Mucosa of rectum (tissue), 2 donors: ENCODE measurements around the gene ITM2A.
A peak's percentile ranks its signal among the peaks of the same experiment; 100 is the strongest.

Source experiments
- H3K27ac ChIP-seq, 2 donors: one replicate each; pipeline ENCODE4 v1.7.0; 2013; ENCODE audit warnings: inconsistent platforms in 2 of 2, low read depth in 2 of 2, low read length in 2 of 2
- H3K27me3 ChIP-seq, 2 donors: one replicate each; pipeline ENCODE4 v1.7.0; 2013; ENCODE audit warnings: low read length in 2 of 2; ENCODE audit not compliant: control insufficient read depth in 2 of 2, insufficient read depth in 2 of 2
- H3K36me3 ChIP-seq, 2 donors: one replicate each; pipeline ENCODE4 v1.7.0; 2013; ENCODE audit warnings: low read length in 2 of 2; ENCODE audit not compliant: control insufficient read depth in 2 of 2, insufficient read depth in 2 of 2
- H3K4me1 ChIP-seq, 2 donors: one replicate each; pipeline ENCODE4 v1.7.0; 2013; ENCODE audit warnings: low read length in 2 of 2, mild to moderate bottlenecking in 1 of 2; ENCODE audit not compliant: control insufficient read depth in 2 of 2, insufficient read depth in 2 of 2
- H3K4me3 ChIP-seq, 2 donors: one replicate each; pipeline ENCODE4 v1.7.0; 2013; ENCODE audit warnings: low read length in 2 of 2
- H3K9ac ChIP-seq, 2 donors: one replicate each; pipeline ENCODE4 v1.7.0; 2013; ENCODE audit warnings: low read length in 2 of 2, low read depth in 1 of 2, mild to moderate bottlenecking in 1 of 2
- H3K9me3 ChIP-seq, 2 donors: one replicate each; pipeline ENCODE4 v1.7.0; 2013; ENCODE audit warnings: low read length in 2 of 2; ENCODE audit not compliant: control insufficient read depth in 2 of 2
- donor health status: healthy.
- donor health status: Normal muscosa, but diverticular disease.

ITM2A gene

DNA sequence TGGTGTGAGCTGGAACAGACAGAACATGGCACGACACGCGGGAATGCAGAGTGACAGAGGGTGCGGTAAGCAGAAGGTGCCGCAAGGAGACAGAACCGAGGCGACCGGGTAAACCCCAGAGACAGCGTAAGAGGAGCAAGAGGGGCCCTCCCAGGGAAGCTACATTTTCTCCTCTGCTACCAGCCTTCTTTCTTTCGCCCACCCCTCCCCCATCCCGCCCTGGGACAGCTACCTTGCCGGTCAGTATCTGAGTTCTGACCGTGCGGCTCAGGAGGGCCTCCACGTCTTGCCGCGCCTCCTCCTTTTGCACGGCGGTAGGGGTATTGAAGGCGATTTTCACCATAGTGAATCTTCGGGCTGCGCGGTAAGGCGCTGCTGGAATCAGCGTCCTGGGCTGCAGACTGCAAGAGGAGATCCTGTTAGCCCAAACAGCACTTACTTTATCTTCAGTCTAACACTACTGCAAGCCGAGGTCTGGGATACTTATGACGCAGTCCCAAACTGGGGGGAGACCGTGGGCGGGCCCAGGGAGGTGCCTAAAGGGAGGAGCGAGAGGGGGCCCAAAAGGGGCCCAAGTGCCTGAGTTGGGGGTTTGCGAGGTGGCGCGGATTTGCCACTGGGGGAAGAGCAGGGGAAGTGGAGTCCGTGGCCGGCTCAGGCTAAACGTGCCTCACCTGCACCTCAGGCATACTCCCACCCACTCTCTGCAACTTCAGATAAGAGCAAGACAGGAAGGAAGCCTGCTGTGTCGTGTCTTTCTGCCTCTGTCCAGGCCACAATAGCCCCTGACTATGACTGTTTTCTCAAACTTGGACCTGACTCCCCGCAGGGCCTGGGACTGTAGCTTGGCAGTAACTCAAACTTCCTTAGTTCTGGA, at the start of gene ITM2A:
Gene ITM2A, minus strand, starts transcription at position 462 of the 877 bp plus-strand sequence. Its CDS starts 119 bp downstream, at position 343.
- peaks cover 0 to 2% of the 10 kb centered on the region in 2 donors for H3K27me3 ChIP-seq
- H3K36me3 ChIP-seq: no peaks in the 10 kb centered on the region
- no peaks in the 10 kb centered on the region for H3K9me3 ChIP-seq
- peak within 1 kb of the TSS; percentile 29 to 53 for H3K9ac ChIP-seq
- no peaks in the 10 kb centered on the region for H3K4me1 ChIP-seq
- peak within 1 kb of the TSS; percentile 21 to 23 for H3K27ac ChIP-seq
- H3K4me3 ChIP-seq: peak within 1 kb of the TSS; percentile 59 to 72

DNA sequence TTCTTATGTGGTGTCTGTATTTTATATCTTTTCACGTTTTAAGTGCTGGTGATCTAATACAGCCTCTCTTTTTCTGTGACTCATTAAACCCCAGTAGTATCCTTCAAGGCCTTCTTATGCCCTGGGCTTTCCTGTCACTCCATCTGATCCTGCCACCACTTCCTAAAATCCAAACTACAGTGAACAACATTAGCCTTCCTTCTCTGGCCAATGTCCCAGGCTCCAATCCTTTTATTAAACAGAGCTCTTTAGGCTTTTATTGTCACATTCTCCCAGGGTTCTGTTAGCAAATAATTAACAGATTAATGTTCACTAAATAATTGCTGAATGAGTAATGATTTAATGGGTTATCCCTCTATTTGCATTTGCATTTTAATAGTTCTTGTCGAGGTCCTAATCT, 47.9 kb upstream of the ITM2A start:
- no peaks in the 10 kb centered on the region for H3K9me3 ChIP-seq
- H3K27me3 ChIP-seq: no peaks in the 10 kb centered on the region
- H3K9ac ChIP-seq: no peak overlapping the region
- no peak overlapping the region for H3K4me3 ChIP-seq
- no peak overlapping the region for H3K27ac ChIP-seq
- no peaks in the 10 kb centered on the region for H3K4me1 ChIP-seq
- H3K36me3 ChIP-seq: no peaks in the 10 kb centered on the region

DNA sequence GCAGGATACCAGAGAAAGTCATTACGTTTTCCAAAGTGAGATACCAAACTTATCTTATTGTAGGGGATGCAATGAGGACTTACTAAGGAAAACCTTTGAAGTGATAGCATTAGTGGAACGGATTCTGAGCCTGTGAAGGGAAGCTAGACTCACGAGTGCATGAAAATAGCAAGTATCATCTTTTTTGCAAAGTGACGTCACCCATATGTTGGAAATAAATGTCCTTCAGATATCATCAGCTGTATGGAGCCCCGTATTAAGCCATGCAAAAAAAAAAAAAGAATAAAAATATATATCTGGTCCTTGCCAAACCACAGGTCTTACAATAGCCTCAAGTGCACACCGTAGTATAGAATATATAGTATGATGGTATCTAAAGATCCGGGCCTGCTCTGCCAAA, 46.8 kb upstream of the ITM2A start:
- Histone ChIP-seq H3K27me3 (no peaks in the 10 kb centered on the region), H3K4me1 (no peaks in the 10 kb centered on the region), H3K9me3 (no peaks in the 10 kb centered on the region), H3K36me3 (no peaks in the 10 kb centered on the region), H3K9ac (no peak overlapping the region), H3K4me3 (no peak overlapping the region), H3K27ac (no peak overlapping the region)

GRCh38 chrX:79412972-79413371, 45.8 kb upstream of the ITM2A start:
- Histone ChIP-seq H3K4me1 (no peaks in the 10 kb centered on the region), H3K4me3 (no peak overlapping the region), H3K9me3 (no peaks in the 10 kb centered on the region), H3K27ac (no peak overlapping the region), H3K27me3 (no peaks in the 10 kb centered on the region), H3K36me3 (no peaks in the 10 kb centered on the region), H3K9ac (no peak overlapping the region)

DNA sequence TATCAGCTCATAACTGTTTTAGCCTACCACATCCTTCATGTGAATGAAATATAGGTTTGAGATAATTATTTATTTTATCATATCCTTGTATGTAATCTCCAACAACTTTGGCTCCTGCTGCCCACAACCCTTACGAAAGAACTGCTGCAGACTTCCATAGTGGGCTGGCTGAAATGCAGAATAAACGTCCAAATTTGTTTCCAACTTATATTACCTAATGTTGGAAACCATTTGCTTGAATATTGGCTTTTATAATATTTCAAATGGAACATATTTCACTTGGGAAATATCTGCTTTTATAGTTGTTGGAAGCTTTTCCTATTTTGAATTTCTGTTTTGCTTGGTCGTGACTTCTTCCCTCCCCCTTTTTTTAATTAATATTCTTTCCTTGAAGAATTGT, 45.0 kb upstream of the ITM2A start:
- Histone ChIP-seq H3K27ac (no peak overlapping the region), H3K9ac (no peak overlapping the region), H3K9me3 (no peaks in the 10 kb centered on the region), H3K4me1 (no peaks in the 10 kb centered on the region), H3K36me3 (no peaks in the 10 kb centered on the region), H3K27me3 (no peaks in the 10 kb centered on the region), H3K4me3 (no peak overlapping the region)

DNA sequence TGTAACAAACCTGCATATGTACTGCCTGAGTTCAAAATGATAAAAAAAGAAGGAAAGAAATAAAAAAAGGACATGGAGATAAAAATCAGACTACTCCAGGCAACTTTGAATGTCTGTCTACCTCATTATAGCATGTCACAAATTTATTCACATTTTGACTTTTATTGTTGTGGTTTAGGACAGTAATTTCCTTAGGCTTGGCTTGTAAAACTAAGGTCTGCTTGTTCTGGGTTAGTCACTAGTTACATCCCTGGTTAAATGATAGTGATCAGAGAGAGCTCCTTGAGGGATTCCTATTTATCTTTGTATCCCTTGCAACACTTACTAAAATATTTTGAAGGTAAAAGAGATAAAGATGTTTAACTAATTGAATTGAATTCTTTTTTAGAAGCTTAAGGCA, 42.5 kb upstream of the ITM2A start:
- H3K36me3 ChIP-seq: no peaks in the 10 kb centered on the region
- no peaks in the 10 kb centered on the region for H3K4me1 ChIP-seq
- H3K9ac ChIP-seq: no peak overlapping the region
- H3K9me3 ChIP-seq: no peaks in the 10 kb centered on the region
- H3K27me3 ChIP-seq: no peaks in the 10 kb centered on the region
- H3K27ac ChIP-seq: no peak overlapping the region
- no peak overlapping the region for H3K4me3 ChIP-seq

GRCh38 chrX:79408623-79409322, 41.6 kb upstream of the ITM2A start:
- Histone ChIP-seq H3K4me1 (no peaks in the 10 kb centered on the region), H3K36me3 (no peaks in the 10 kb centered on the region), H3K27ac (no peak overlapping the region), H3K9ac (no peak overlapping the region), H3K27me3 (no peaks in the 10 kb centered on the region), H3K4me3 (no peak overlapping the region), H3K9me3 (no peaks in the 10 kb centered on the region)

GRCh38 chrX:79400623-79401022, 33.5 kb upstream of the ITM2A start:
- Histone ChIP-seq H3K27me3 (no peaks in the 10 kb centered on the region), H3K4me3 (no peak overlapping the region), H3K9me3 (no peaks in the 10 kb centered on the region), H3K4me1 (no peaks in the 10 kb centered on the region), H3K27ac (no peak overlapping the region), H3K9ac (no peak overlapping the region), H3K36me3 (no peaks in the 10 kb centered on the region)

GRCh38 chrX:79375340-79375739, 8.2 kb upstream of the ITM2A start:
- H3K4me1 ChIP-seq: no peaks in the 10 kb centered on the region
- H3K36me3 ChIP-seq: no peaks in the 10 kb centered on the region
- no peaks in the 10 kb centered on the region for H3K27me3 ChIP-seq
- H3K9ac ChIP-seq: no peak overlapping the region
- no peak overlapping the region for H3K27ac ChIP-seq
- H3K9me3 ChIP-seq: no peaks in the 10 kb centered on the region
- H3K4me3 ChIP-seq: no peak overlapping the region

- Histone ChIP-seq H3K9me3 (no peaks in the 10 kb centered on the region), H3K9ac (no peak overlapping the region), H3K4me1 (no peaks in the 10 kb centered on the region), H3K4me3 (no peak overlapping the region), H3K27me3 (no peaks in the 10 kb centered on the region), H3K36me3 (no peaks in the 10 kb centered on the region), H3K27ac (no peak overlapping the region)
Measured at GRCh38 chrX:79371640-79372039, 4.5 kb upstream of the ITM2A start.
